OCI-LY7 (cell line): ENCODE measurements around the gene TSPO.

ENCODE experiments used
- EZH2phosphoT487 ChIP-seq: fragments of 200-600 bp; sonication (generic); IDR thresholded peaks from 2 replicates; pipeline ENCODE4 v1.6.1; 2018; ENCODE audit warnings: low read depth, borderline replicate concordance, mild to moderate bottlenecking, mixed run types, antibody characterized with exemption, low read length, moderate library complexity, mixed read lengths
- TF ChIP-seq, protein P1 (sequence below): fragments of 200-600 bp; sonication (generic); conservative IDR thresholded peaks from 2 replicates; pipeline ENCODE4 v1.5.1; 2014; ENCODE audit warnings: mild to moderate bottlenecking, antibody characterized with exemption, low read length, moderate library complexity, mixed read lengths

DNA sequence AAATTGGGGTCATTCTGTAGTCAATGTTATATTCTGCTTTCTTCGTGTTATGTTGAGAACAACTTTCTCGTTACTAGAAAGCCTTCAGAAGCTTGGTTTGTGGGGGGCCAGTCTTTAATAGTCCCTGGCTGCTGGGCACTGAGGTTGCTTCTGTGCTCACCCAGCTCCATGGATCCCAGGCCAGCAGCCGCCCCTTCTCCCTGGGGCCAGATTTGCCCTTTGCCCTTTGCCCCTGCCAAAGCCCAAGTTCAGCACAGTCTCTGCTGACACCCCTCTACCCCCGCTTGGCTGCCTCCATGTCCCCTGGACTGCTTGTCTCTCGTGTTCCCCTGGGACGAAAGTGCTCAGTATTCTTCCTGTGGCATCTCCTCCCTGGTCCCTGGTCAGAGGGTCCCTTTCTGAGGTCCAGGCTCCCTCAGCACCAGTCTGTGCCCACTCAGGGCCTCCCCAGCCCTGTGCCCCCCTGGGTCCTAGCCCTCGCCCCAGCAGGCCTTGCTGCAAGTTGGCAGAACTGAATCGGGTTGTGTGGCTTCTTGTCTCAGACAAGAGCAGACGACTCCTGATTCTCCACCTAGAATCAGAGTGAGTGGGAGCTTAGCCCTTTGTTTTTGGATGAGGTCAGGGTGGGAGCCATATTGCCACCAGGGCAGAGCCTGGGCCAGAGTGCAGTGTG is 6.7 kb downstream of the TSPO start:
- TF ChIP-seq, protein P1, sequence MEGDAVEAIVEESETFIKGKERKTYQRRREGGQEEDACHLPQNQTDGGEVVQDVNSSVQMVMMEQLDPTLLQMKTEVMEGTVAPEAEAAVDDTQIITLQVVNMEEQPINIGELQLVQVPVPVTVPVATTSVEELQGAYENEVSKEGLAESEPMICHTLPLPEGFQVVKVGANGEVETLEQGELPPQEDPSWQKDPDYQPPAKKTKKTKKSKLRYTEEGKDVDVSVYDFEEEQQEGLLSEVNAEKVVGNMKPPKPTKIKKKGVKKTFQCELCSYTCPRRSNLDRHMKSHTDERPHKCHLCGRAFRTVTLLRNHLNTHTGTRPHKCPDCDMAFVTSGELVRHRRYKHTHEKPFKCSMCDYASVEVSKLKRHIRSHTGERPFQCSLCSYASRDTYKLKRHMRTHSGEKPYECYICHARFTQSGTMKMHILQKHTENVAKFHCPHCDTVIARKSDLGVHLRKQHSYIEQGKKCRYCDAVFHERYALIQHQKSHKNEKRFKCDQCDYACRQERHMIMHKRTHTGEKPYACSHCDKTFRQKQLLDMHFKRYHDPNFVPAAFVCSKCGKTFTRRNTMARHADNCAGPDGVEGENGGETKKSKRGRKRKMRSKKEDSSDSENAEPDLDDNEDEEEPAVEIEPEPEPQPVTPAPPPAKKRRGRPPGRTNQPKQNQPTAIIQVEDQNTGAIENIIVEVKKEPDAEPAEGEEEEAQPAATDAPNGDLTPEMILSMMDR, result no peak
- no peak for TF ChIP-seq EZH2phosphoT487
